ENCODE data around the gene SLC39A13.
A peak's percentile ranks its signal among the peaks of the same experiment; 100 is the strongest.

Gene SLC39A13

GRCh38 chr11:47406896-47407745, 1.3 kb upstream of the SLC39A13 start:
- DNase-seq, result no peak

- DNase-seq, result no peak
Observed at GRCh38 chr11:47408598-47409439, 429 bp downstream of the SLC39A13 start.

- DNase-seq, result no peak
Observed at GRCh38 chr11:47409440-47410369, 1.3 kb downstream of the SLC39A13 start.

GRCh38 chr11:47410370-47411264, 2.2 kb downstream of the SLC39A13 start:
- DNase-seq, result peak; percentile 52

- no peak for DNase-seq
Observed at GRCh38 chr11:47411884-47412746, 3.7 kb downstream of the SLC39A13 start.

- no peak for DNase-seq
Observed at GRCh38 chr11:47413351-47413750, 5.0 kb downstream of the SLC39A13 start.

GRCh38 chr11:47413908-47414684, 5.7 kb downstream of the SLC39A13 start:
- no peak for DNase-seq

- no peak for DNase-seq
Observed at GRCh38 chr11:47414685-47415070, 6.3 kb downstream of the SLC39A13 start.

GRCh38 chr11:47415091-47415854, 6.9 kb downstream of the SLC39A13 start:
- no peak for DNase-seq

- no peak for DNase-seq
Observed at GRCh38 chr11:47415949-47416472, 7.6 kb downstream of the SLC39A13 start.

- DNase-seq, result no peak
Observed at GRCh38 chr11:47417712-47418111, 9.3 kb downstream of the SLC39A13 start.

- no peak for DNase-seq
Observed at GRCh38 chr11:47418454-47419259, 10.3 kb downstream of the SLC39A13 start.

GRCh38 chr11:47425611-47426010, 17.2 kb downstream of the SLC39A13 start:
- DNase-seq, result no peak

- peak; percentile 91 for DNase-seq
Observed at GRCh38 chr11:47426062-47426956, 17.9 kb downstream of the SLC39A13 start, which contains the start of gene PSMC3. Gene PSMC3 (minus strand): TSS chr11:47426439. CDS start chr11:47426279, 160 bp downstream.

- DNase-seq, result no peak
Observed at GRCh38 chr11:47430524-47430923, 22.1 kb downstream of the SLC39A13 start.

GRCh38 chr11:47431356-47432083, 23.1 kb downstream of the SLC39A13 start:
- DNase-seq, result no peak
